T-helper 2 cell (primary cell): ENCODE results near the gene ESYT3.
A peak's percentile ranks its signal among the peaks of the same experiment; 100 is the strongest.

Source experiments
- DNase-seq, 5 experiments: peaks; one replicate each; pipeline versions ENCODE4 v3.0.0 to v3.0.0-alpha.2; 2012 to 2022
- total RNA-seq, 2 donors: gene quantifications; one replicate each; lab custom pipeline; 2026; lab: John Stamatoyannopoulos, UW

ESYT3 gene, protein sequence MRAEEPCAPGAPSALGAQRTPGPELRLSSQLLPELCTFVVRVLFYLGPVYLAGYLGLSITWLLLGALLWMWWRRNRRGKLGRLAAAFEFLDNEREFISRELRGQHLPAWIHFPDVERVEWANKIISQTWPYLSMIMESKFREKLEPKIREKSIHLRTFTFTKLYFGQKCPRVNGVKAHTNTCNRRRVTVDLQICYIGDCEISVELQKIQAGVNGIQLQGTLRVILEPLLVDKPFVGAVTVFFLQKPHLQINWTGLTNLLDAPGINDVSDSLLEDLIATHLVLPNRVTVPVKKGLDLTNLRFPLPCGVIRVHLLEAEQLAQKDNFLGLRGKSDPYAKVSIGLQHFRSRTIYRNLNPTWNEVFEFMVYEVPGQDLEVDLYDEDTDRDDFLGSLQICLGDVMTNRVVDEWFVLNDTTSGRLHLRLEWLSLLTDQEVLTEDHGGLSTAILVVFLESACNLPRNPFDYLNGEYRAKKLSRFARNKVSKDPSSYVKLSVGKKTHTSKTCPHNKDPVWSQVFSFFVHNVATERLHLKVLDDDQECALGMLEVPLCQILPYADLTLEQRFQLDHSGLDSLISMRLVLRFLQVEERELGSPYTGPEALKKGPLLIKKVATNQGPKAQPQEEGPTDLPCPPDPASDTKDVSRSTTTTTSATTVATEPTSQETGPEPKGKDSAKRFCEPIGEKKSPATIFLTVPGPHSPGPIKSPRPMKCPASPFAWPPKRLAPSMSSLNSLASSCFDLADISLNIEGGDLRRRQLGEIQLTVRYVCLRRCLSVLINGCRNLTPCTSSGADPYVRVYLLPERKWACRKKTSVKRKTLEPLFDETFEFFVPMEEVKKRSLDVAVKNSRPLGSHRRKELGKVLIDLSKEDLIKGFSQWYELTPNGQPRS
- total RNA-seq = 0 to 0.07 reads per million in 2 donors

DNA sequence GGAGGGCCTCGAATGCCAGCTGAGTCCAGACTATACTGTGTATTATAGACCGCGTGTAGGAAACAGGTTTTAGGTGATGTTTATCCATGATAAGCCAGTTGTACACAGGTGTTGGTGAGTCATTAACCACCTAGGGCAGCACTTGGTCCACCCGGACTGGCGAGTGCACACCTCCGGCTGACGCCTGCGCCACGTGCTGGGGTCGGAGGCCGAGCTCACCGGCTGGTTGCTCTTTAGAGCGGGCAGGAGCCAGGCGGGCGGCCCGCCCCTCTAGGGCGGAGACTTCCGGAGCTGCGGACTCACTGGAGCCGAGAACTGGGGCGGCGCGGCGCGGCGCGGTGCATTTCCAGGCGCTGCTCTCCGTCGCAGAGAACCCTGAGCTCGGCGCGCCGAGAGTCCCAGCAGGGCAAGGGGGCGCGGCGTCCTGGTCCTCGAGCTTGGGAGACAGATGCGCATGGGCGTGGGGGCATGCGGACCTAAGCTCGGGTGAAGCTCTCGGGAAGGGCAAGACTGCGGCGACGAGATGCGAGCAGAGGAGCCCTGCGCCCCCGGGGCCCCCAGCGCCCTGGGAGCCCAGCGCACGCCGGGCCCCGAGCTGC is at the start of gene ESYT3:
Gene ESYT3, plus strand, starts transcription at position 341 of the 599 bp plus-strand sequence. Its CDS starts 183 bp downstream, at position 524.
- DNase-seq = peak in 2 of 5 experiments; percentile 12 to 72

GRCh38 chr3:138384976-138385375 is 49.4 kb upstream of the ESYT3 start:
- DNase-seq = no peak

DNA sequence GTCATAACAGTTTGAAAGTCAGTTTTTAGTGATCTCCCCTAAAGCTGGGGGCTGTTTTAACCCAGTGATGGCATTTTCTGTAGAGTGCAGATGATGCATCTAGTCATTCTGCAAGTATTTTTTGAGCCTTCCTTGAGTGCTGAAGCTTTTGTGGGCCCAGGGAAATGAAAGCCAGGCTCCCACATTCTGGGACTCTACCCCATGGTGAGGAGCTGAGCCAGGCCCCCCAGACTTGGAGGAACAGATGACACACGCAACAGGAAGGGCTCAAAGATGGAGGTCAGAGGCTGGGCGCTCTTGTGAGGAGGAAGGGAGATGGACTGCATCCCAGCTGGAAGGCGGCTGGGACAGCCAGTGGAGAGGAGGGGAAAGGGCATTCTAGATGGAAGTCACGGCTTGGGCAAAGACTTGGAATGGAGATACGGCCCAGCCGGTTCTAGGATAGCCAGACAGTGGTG is 45.2 kb upstream of the ESYT3 start:
- DNase-seq = no peak

DNA sequence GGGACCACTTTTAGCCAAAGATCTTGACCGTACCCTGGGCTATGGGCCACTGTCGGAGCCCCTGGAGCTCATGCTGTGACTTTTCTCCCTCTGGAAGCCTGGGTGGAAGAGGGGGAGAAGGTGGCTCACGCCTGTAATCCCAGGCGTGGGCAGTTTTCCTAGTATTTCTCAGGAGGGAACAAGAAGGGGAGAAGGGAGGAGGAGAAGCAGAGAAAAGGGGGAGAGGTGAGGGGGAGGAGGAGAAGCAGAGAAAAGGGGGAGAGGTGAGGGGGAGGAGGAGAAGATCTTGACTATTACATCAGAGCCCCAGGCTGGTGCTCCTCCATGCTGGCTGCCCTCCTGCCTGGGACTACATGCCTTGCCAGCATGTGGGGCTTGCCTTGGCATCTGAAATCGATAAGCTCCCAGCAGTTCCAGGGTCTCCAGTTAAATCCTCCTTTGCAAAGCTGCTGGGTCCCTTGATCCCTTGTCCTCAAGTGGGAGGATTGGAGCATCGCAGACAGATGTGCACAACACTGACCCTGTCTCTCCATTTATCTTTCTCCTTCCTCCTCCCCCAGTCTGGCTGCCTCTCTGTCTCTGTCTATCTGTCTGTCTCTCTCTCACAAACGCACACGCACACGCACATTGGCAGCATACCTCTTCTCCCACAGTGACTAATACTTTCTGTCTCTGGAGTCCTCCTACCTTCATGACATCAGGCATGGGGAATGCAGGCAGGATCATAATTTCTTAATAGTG is 44.4 kb upstream of the ESYT3 start:
- DNase-seq = no peak

- DNase-seq = no peak
These were observed 43.9 kb upstream of the ESYT3 start for GRCh38 chr3:138390582-138390932.

DNA sequence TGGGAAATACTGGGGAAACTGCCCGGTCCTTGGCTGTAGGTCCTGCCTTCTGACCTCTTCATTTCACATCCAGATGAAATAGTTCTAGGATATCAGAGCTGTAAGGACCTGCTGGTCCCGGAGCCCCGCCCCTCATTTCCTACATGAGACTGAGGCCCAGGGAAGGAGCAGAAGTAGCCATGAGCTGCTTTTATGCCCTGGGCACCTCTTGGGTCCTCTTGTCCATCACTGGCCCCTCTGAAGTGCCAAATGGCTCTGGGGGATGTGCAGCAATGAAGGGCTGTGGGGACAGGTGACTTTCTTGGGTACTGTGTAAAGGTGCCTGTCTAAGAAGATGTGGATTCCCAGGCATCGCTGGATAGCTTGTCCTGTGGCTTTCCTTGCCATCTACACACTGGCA is 40.3 kb upstream of the ESYT3 start:
- no peak for DNase-seq

DNA sequence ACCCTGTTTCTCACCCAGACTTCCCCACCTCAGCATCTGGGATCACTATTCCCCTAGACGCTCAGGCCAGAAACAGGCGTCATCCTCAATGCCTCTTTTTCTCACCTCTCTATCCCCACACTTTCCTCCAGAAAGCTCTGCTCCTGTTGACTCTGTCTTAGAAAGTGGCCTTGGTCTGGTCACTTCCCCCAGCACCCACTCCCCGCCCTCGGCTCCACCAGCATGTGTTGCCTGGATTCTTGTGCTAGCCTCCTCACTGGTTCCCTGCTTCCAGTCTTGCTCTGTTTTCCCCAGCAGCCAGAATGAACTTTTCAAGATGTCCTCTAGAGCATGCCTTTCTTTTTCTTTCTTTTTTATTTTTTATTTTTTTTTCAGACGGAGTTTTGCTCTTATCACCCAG is 39.7 kb upstream of the ESYT3 start:
- no peak for DNase-seq

GRCh38 chr3:138395865-138396751 is 38.3 kb upstream of the ESYT3 start:
- DNase-seq = no peak

DNA sequence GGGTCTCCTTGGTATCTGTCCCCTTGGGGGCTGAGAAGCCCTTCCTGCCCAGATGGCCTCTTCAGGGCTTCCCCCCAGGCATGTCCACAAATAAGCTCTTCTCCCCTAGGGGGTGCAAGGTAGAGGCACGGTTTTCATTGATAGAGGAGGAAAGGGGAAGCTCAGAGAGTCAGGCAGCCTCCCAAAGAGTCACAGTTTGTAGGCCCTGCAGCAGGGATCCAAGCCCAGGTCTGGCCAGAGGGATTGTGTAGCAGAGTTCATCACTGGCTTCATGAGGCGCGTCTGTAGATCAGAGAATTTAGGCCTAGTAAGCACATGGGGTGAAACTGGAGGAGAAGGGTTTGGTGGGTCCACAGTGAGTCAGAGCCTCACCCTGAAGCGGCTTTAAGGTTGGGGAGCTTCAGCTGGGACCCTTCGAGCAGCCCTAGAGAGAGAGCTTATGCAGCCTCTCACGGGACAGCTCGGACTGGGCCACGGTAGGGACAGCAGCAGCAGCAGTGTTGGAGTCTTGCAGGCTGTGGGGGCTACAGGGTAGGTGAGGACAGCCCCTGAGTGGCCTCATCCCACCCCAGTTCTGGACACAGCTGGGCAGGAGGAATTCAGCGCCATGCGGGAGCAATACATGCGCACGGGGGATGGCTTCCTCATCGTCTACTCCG is 37.5 kb upstream of the ESYT3 start:
- no peak for DNase-seq

- no peak for DNase-seq
These were observed 36.4 kb upstream of the ESYT3 start for GRCh38 chr3:138397983-138398382.

GRCh38 chr3:138398791-138399575 is 35.4 kb upstream of the ESYT3 start:
- no peak for DNase-seq

DNA sequence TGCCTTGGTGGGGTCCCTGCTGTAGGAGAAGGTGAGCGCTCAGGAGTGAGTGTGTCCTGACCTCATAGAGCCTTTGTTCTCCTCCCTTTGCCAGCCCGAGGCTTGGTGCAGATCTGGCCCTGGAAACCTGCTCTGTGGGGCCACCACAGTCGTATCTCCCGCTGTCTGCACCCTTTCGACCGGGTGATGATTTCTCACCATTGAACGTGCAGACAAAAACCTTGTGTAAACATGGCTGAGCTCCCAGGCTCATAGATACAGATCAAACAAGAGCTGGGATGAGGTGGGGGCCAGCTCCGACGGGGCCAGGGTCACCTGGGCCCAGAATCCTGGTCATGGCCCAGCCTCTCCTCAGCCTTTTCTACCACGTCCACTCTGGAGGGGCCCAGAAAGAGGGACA is 34.6 kb upstream of the ESYT3 start:
- DNase-seq = no peak

- DNase-seq = no peak
These were observed 33.8 kb upstream of the ESYT3 start for GRCh38 chr3:138400651-138401070.

DNA sequence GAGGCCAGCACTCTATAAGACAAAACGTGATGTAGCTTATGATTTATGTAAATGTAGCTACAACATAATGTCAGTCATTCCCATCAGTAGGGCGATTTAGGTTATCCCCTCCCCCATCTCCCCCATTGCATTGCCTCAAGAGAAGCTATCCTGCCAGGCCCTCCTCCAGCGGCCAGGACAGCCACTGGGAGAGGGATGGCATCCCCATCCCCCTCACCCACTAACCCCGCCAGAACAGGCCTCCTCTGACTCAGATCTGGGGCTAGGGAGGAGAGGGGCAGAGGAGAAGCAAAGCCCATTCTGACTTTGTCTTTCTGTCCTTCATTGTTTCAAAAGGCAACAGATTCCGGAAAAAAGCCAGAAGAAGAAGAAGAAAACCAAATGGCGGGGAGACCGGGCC is 32.6 kb upstream of the ESYT3 start:
- DNase-seq = no peak

GRCh38 chr3:138404121-138404520 is 30.3 kb upstream of the ESYT3 start:
- DNase-seq = no peak

GRCh38 chr3:138405001-138405400 is 29.4 kb upstream of the ESYT3 start:
- DNase-seq = no peak

DNA sequence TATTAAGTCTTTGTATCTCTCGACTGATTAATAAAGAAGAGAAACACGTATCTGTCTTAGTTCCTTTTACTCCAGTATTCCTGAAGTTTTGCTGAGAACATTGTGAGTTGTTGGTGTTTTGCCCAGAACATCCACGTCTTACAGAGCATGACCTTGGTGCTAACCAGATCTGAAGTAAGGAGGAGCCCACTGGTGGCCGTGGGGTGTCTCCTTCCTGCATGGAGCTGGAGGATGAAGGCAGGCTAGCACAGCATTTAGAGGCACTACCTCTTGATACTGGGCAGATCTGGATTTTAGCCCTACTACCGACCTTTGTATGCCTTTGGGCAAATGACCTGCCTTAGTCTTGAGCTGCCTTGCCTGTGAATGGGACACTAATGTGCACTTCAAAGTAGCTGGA is 28.9 kb upstream of the ESYT3 start:
- DNase-seq = no peak

DNA sequence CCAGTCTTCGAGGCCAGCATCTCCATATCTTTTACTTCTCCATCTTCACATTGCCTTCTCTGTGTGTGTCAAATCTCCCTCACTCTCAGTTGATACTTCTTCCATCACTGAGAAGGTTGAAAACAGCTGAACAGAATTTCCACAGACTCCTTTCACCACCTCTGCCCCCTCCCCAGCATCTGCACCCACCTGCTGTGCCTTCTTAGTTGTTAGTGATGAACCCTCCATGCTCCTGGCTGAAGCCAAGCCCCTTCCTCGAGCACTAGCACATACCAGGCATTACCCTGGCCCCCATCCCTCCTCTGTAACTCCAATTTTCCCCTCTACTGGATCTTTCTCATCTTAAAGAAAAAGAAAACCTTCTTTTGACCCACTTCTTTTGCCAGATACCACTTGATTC is 27.8 kb upstream of the ESYT3 start:
- no peak for DNase-seq

- no peak for DNase-seq
These were observed 27.0 kb upstream of the ESYT3 start for GRCh38 chr3:138407236-138407907.
